GM18873 (cell line): ENCODE data around the gene BMPR1A.
"Not testable (repeated sequence)": the region's sequence is repeated elsewhere in the genome, so short reads cannot be mapped to it uniquely, and the experiment has no call there.

ENCODE experiments used
- ATAC-seq: cut with Tn5 transposase; IDR thresholded peaks from one replicate; pipeline ENCODE4 v1.9.1; 2021; ENCODE audit warnings: mild to moderate bottlenecking, moderate library complexity, moderate number of reproducible peaks; ENCODE audit not compliant: unreplicated experiment, low FRiP score

Gene BMPR1A

DNA sequence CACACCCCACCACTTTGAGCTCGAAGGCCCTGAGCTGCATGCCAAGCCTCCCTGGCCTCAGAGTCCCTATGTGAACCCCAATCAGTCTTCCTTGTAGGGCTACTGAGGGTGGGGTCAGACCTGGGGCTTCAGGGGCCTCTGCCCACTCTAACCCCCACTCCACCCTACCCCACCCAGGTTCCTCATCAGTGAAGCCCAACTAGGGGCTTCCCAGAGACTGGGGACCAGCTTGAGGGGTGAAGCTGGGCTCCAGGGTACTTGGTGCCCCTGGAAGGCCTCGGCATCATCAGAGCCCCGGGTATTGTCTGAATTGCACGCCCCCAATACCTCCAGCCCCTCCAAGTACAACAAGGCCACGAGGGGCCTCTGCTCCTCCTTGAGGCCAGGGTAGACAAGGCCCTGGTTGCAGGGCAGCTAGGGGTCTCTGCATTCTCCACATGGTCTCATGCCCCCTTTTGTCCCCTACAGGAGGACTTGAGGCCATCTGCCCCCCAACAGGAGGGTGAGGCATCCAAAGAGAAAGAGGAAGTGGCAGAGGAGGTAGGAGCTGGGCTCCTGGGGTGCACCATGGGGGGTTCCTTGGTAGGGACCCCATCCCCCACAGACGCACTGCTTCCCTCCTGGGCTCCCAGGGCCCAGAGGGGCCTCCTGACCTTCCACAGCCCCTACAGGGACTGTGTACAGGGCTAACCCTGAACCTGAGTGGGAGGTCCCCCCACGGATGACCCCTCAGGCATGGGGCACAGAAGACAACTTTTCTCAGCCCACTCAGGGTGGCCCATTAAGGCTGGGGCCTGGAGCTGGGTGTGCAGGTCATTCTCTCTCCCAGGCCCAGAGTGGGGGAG is 205.9 kb downstream of the BMPR1A start:
- ATAC-seq = no peak

DNA sequence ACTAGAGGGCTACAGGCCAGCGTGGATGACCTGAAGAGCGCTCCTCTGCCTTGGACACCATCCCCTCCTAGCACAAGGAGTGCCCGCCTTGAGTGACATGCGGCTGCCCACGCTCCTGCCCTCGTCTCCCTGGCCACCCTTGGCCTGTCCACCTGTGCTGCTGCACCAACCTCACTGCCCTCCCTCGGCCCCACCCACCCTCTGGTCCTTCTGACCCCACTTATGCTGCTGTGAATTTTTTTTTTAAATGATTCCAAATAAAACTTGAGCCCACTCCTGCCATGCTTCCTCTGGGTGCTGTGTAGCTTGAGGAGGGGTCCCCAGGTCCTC is 206.5 kb downstream of the BMPR1A start:
- no peak for ATAC-seq

DNA sequence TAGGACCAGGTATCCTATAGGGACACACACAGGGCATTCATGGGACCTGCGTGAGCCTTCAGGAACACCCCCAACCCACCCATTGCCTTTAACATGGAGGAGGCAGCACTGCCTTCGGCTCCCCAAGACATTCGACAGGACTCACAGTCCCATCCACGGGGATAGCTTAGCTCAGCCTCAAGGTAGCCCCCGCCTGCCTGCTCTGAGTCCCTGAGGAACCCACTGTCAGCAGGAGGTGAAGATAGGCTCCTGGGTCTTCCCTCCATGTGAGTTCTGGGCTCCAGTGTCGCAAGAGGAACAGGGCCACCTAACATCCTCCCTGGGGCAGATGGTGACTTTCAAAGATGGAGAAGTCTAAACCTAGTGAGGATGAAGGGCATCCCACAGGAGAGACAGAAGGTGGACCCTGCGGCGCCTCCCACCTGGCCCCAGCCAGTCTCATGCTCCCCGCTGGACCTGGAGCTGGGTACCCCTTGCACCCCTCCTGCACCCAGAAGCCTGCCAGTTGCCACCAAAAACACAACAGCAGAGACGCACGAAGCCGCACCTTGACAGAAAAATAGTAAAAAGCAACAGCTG is 207.0 kb downstream of the BMPR1A start:
- ATAC-seq = no peak

DNA sequence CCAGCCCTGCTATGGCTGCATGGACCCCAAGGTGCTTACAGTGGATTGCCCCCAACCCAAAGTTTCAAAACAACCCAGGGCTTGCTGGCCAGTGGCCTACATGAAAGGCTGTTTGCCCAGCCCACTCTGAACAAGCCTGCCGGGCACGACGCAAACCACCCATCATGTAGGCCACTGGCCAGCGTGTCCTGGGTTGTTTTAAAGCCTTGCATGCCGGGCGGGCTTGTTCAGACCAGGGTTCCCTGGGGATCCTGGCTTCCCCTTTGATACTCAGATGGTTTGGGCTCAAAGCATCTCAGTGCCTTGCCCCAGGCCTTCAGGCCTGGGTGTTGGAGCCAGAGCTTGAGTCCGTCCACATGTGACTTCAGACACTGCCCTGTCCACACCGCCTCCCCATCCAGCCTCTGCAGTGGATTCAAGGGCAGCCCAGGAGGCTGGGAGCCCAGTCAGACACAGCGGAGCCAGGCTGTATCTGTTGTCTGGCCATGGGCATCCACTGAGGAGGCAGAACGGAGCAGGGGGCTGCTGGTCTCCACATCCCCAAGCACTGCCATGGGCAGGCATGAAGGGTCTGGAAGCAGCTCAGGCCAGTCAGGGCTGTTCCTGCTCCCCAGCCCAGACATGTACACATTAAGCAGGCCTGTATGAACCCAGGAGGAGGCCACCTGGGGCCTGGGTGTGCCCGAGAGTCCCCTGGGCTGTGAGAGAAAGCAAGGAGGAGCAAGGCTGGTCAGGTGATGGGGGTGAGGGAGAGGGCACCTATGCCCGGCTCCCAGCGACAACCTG is 207.8 kb downstream of the BMPR1A start:
- no peak for ATAC-seq

DNA sequence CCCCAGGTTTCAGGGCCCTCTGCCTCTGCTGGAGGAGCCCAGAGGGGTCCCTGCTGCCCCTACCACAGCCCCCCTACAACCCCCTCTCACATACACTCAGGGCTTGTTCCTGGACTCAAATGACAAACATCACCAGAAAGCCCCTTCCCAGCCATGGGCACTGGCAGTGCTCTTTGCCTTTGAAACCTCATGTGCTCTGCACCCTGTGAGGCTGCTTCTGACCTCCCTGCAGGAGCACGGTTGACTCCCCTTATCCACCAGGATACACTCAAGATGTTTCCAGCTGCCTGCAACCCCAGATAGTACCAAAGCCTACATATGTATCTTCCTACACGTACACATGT is 208.4 kb downstream of the BMPR1A start:
- ATAC-seq = no peak

DNA sequence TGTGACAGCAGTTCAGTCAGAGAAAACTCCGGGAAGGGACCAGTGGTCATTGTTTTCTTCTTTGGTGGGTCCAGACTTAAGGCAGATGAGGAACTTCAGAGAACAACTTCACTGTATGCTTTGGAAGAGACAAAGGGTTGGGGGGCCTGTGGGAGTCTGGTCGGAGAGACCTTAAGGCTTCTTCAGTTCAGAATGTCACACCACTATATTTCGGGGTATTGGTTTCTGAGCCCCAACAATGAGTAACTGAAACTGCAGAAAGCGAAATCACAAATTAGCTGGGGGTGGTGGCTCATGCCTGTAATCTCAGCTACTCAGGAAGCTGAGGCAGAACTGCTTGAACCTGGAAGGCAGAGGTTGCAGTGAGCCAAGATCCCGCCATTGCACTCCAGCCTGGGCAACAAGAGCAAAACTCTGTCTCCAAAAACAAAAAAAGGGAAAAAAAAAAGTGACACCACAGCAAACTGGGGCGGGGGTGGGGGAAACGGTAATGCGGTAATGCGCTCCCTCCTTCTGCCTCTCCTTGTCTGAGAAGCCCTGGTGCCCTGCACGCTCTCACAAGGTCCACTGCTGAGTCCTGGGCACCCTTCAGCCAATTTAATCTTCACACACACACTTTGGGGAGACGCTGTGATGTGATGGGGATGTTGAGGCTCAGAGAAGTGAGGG is 209.7 kb downstream of the BMPR1A start:
- ATAC-seq = no peak

DNA sequence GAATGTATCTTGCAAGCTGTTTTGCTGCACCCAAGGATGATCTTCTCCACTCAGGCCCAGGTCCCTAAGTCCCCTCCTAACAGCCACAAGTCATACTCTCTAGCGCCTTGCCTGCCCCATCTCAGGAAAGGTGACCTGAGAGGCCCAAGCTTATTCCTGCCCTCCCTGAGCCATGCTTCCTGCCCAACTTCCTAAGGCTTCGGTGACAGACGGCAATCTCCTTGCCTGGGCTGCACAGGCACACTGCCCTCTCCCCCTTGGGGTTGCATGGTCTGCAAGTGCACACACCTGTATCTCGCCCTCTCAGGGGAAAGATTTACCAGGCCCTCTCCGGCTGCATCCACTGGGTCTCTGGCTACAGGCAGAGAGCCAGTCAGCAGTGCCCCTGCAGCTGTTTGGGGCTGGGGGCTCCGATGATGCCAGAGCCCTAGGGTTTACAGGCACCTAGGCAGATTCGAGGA is 211.1 kb downstream of the BMPR1A start:
- ATAC-seq = no peak

DNA sequence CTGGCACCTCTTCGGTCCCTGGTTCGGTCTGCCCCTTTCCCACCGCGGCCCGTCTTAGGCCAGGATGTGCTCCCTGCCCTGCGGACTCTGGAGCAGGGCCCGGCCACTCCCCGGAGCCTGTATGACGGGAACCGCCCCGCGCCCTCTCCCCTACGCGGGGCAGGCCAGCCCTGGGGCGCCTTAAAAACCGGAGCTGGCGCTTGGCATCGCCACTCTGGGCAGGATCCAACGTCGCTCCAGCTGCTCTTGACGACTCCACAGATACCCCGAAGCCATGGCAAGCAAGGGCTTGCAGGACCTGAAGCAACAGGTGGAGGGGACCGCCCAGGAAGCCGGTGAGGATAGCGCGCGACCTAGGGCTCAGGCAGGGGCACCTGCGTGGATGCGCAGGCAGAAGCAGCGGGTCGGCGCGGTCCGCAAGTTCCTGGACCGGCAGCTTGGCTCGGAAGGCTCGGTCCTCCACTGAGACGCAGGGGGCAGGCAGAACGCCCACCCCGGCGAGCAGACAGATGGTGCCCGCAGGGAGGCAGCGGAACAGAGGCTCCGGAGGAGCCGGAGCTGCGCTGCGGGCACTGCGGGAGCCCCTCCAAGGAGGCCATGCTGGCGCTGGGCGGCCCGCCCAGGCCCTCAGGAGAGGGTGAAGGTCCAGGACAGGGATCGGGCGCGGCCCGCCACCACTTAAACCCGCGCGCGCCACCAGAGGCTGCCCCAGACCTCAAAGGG is 212.0 kb downstream of the BMPR1A start, which contains the start of gene ADIRF:
TSS of gene ADIRF (plus strand) at position 212 of the 723 bp plus-strand sequence. CDS start at position 275, 63 bp downstream.
- ATAC-seq = no peak

DNA sequence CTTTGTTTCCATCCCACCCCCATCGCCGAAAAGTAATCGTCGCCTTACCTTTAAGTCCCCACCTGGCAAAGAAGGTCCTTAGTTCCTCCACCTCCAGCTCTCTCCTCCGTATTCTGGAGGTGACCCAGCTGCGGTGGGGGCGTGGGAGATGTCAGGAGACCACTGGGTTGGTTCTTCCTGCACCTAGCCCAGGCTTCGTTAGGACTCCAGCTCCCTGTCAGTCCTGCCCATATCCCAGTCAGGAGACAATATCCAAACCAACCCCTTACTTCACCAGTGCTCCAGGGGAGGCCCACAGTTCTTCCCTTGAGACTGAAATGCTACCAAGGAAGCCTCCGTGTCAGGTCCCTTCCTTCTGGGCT is 212.6 kb downstream of the BMPR1A start:
- ATAC-seq = no peak

DNA sequence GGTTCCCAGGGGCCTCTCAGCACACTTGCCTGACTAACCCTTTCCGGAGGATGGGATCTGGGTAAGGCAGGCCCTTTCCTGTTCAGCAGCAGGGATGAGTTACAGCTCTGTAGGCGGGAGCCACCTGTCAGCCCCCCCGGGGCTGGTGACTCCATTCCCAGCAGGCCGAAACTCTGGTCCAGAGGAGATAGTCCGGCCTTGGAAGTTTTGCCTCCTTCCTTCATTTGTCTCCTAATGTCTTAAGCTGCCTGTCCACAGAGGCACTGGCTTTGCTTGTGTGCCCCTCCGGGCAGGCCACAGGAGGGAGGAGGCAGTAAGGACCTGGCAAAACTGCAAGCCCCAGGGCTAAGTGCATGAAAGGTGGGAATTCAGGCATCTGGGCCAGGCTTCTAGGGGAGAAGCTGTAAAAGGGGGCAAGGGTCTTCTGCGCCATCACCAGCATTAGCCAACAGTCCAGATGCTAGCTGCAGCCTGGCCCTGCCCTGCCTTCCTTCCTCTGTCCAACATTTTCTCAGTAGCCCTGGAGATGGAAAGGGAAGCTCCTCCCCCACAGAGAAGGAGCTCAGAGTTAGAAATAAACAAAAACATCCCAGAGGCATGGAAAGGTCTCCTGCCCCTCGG is 213.1 kb downstream of the BMPR1A start:
- no peak for ATAC-seq

DNA sequence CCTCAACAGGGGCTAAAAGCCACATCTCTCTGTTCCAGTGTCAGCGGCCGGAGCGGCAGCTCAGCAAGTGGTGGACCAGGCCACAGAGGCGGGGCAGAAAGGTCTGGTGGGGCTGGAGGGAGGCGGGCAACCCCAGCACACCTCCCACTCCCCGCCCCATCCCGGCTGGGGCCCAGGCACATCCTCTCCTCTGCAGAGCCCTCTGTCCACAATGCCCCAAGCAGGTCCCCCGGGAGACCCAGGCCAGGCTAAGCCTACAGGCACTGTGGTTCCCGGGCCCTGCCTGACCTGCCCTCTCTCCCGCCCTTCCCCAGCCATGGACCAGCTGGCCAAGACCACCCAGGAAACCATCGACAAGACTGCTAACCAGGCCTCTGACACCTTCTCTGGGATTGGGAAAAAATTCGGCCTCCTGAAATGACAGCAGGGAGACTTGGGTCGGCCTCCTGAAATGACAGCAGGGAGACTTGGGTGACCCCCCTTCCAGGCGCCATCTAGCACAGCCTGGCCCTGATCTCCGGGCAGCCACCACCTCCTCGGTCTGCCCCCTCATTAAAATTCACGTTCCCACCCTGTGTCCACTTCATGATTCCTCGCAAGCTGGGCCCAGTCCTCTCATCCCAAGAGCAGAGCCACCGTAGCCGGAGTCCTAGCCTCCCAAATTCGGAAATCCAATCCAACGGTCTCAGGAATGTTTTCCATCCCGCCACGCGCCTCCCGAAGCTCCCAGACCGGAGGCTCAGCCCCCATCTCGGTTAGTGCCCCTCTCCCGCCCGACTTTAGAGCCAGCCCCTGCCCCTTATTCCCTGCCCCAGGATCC is 214.0 kb downstream of the BMPR1A start:
- no peak for ATAC-seq

DNA sequence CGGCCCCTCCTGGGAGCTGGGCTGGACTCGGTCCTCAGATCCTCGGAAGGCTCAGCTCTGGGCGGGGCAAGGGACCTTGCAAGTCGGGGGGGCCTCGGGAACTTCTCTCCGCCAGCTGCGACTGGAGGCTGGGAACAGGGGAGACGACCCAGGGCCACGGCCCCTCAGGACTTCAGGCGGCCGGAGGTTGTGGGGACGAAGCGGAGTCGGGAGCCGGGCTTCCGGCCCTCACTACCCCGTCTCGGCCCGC is 214.5 kb downstream of the BMPR1A start:
- no peak for ATAC-seq

DNA sequence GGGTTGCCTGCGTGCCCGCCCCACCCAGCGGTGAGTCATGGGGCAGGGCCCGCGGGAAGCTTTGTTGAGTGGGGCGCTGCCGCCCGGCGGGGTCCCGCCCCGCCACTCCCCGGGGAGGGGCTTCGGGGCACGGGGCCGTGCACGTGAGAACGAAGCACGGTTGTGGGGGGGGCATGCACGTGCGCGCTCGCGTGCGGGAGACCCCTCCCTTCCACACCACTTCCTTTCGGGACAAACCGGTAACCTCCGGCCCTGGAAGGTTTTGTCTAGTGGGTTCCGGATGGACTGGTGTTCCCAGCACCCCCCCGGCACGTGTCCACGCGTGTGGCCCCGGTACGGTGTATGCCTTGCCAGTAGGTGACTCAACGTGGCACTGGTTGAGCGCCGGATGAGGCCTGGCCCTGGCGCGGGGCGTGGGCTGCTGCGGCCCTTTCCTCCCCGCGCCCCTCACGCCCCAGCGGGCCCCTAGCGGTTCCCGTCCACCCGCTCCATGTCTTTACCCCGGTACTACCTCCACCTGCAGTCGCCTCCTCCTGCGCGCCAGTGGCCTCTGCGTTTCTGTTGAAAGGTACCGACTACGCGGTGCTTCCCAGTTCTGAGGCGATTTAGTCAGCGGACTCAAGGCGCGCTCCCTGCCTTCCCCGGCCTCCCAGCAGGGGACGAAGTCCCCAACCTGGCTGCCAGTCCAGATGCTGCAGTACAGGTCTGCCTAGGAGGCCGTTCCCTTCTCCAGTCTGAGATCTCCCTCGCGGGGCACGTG is 215.0 kb downstream of the BMPR1A start:
- peak; percentile 49 for ATAC-seq

DNA sequence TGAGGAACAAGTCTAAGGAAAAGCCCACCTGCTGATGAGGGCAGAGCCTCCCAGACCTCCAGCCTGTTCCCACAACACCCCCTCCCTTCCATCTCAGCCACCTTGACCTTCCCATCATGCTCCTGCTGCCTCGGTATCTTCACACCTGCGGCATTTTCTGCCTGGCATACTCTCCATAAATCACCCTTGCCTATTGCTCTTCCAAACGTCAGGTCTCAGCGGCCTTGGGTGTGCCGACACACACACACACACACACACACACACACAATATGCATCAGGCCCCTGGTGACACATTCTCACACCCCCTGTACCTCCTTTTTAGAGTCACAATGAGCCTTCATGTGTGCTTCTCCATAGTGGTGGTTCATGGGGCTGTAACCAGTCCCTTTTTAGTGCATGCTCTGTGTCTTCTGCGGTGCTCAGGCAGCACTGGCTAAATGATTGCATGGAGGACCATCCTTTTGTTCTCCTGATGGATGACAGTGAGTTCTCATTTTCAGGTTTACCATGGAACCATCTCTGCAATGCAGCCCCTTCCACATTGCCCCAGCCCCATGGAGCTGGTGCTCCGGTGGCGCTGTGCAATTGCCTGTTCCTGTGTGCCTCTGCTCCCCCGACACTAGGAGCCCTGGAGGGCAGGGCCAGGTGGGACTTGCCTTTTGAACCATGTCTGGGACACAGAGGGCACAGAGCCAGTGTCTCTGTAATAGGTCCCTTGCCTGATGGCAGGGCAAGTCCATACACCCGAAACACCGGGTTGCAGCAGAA is 216.4 kb downstream of the BMPR1A start:
- ATAC-seq = no peak

DNA sequence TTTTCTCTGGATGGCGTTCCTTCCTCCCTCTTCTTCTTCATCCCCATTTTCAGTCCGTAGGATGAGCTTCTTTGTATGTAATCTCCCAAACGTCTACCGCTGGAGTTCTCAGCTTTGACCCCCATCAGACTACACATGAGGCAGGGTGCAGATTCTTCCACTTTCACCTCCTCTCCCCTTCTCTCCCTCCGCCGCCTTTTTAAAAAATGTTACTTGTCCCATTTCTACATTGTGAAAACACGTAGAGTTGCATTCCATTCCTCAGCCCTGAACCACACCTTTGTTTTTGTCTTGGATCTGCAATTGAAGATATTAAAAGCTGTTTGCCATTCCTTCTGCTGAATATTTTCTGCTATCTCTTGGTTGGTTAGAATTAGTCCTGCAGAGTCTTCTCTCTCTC is 218.1 kb downstream of the BMPR1A start:
- no peak for ATAC-seq

DNA sequence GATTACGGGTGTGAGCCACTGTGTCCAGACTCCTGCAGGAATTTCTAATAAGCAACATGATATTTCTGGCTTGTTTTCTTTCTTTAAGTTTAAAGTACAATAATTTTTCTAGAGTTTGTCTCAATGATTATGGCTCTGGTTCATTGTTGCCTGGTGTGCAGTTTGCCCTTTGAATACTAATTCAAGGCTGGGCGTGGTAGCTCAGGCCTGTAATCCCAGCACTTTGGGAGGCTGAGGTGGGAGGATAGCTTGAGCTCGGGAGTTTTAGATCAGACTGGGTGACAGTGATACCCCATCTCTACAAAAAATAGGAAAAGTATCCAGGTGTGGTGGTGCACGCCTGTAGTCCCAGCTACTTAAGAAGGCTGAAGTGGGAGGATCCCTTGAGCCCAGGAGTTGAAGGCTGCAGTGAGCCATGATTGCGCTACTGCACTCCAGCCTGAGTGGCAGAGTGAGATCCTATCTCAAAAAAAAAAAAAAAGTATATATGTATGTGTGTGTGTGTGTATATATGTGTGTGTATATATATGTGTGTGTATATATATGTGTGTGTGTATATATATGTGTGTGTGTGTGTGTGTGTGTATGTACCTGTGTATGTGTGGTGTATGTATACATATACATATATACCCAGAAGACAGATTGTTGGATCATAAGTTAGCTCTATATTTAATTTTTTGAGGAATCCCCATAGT is 220.1 kb downstream of the BMPR1A start:
- ATAC-seq = no peak

DNA sequence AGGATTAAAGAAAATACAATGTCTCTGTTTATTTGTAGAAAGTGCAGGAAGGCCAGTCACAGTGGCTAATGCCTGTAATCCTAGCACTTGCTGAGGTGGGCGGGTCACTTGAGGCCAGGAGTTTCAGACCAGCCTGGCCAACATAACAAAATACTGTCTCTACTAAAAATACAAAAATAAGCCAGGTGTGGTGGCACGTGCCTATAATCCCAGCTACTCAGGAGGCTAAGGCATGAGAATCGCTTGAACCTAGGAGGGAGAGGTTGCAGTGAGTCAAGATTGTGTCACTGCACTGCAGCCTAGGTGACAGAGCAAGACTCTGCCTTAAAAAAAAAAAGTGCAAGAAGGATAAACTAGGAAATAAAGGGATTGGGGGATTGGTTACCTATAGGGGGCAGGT is 222.0 kb downstream of the BMPR1A start:
- ATAC-seq = not testable (repeated sequence)
